HEK293 (cell line): ENCODE measurements around the gene RNF145.
"Not testable (repeated sequence)": the region's sequence is repeated elsewhere in the genome, so short reads cannot be mapped to it uniquely, and the experiment has no call there.

ENCODE experiments used
- CTCF ChIA-PET: fragments of 350-600 bp; formaldehyde crosslinking; extraction: SDS; loops from one replicate; lab custom pipeline; 2021; ENCODE audit warnings: antibody characterized with exemption; lab: Yijun Ruan, JAX
- POLR2A ChIA-PET: fragments of 300-600 bp; formaldehyde crosslinking; extraction: SDS; loops from one replicate; lab custom pipeline; 2020; ENCODE audit warnings: antibody characterized with exemption, inconsistent platforms; lab: Yijun Ruan, JAX
- H3K27ac ChIP-seq: fragments of 200-500 bp; sonication (Bioruptor generic); 2 replicates; pipeline ENCODE4 v1.5.1; 2014; ENCODE audit warnings: low read depth, low read length, control low read depth, inconsistent platforms; ENCODE audit errors: extremely low read depth
- H3K36me3 ChIP-seq, 2 experiments: fragments of 200-500 bp in 1 of 2; sonication (Bioruptor generic) in 1 of 2; 1 replicate in 1 of 2; 2 replicates in 1 of 2; pipeline ENCODE4 v1.5.1; 2014 to 2017; ENCODE audit warnings: inconsistent platforms in 2 of 2, low read length in 2 of 2; ENCODE audit not compliant: control insufficient read depth in 2 of 2, insufficient read depth in 1 of 2
- H3K4me1 ChIP-seq: fragments of 200-500 bp; sonication (Bioruptor generic); 2 replicates; pipeline ENCODE4 v1.5.1; 2014; ENCODE audit warnings: mild to moderate bottlenecking, low read length, inconsistent platforms; ENCODE audit not compliant: control insufficient read depth, insufficient read depth
- H3K4me3 ChIP-seq: 2 replicates; pipeline ENCODE4 v1.5.1; 2011; ENCODE audit warnings: low read depth, mild to moderate bottlenecking, control low read depth, low read length, moderate library complexity
- H3K9me3 ChIP-seq: fragments of 200-500 bp; sonication (Bioruptor generic); 2 replicates; pipeline ENCODE4 v1.5.1; 2014; ENCODE audit warnings: low read depth, low read length, inconsistent platforms; ENCODE audit not compliant: control insufficient read depth, insufficient read depth
- IKZF3 ChIP-seq: fragments of 450-650 bp; IDR thresholded peaks from 2 replicates; pipeline ENCODE4 v1.5.0; 2018; ENCODE audit warnings: missing biosample characterization, mild to moderate bottlenecking, missing genetic modification characterization, moderate library complexity
- KLF9 ChIP-seq: fragments of 450-650 bp; formaldehyde crosslinking; IDR thresholded peaks from 2 replicates; pipeline ENCODE4 v1.5.1; 2016; ENCODE audit warnings: missing biosample characterization, missing genetic modification characterization, low read depth
- PBX3 ChIP-seq: sonication (generic); formaldehyde crosslinking; IDR thresholded peaks from 2 replicates; pipeline ENCODE4 v1.8.1; 2022; ENCODE audit warnings: mild to moderate bottlenecking, moderate library complexity, missing genetic modification reagents
- SP2 ChIP-seq: fragments of 450-650 bp; formaldehyde crosslinking; IDR thresholded peaks from 2 replicates; pipeline ENCODE4 v1.5.1; 2016; ENCODE audit warnings: missing biosample characterization, missing genetic modification characterization
- ZIC2 ChIP-seq: fragments of 450-650 bp; formaldehyde crosslinking; IDR thresholded peaks from 2 replicates; pipeline ENCODE4 v1.5.1; 2016; ENCODE audit warnings: missing biosample characterization, missing genetic modification characterization
- ZNF211 ChIP-seq: fragments of 450-650 bp; formaldehyde crosslinking; IDR thresholded peaks from 2 replicates; pipeline ENCODE4 v1.5.1; 2016; ENCODE audit warnings: low read depth, missing biosample characterization, missing genetic modification characterization
- ZNF239 ChIP-seq: fragments of 450-650 bp; formaldehyde crosslinking; IDR thresholded peaks from 2 replicates; pipeline ENCODE4 v1.5.1; 2016; ENCODE audit warnings: missing biosample characterization, missing genetic modification characterization
- ZNF266 ChIP-seq: fragments of 450-650 bp; formaldehyde crosslinking; IDR thresholded peaks from 2 replicates; pipeline ENCODE4 v1.5.1; 2016; ENCODE audit warnings: missing biosample characterization, missing genetic modification characterization, low read depth
- ZNF404 ChIP-seq: fragments of 450-650 bp; formaldehyde crosslinking; IDR thresholded peaks from 2 replicates; pipeline ENCODE4 v1.5.1; 2017; ENCODE audit warnings: missing biosample characterization, missing genetic modification characterization
- ZNF416 ChIP-seq: fragments of 450-650 bp; formaldehyde crosslinking; IDR thresholded peaks from 2 replicates; pipeline ENCODE4 v1.5.1; 2016; ENCODE audit warnings: missing biosample characterization, missing genetic modification characterization
- ZNF513 ChIP-seq: fragments of 450-650 bp; IDR thresholded peaks from 2 replicates; pipeline ENCODE4 v1.5.1; 2018; ENCODE audit warnings: missing biosample characterization, missing genetic modification characterization
- ZNF555 ChIP-seq: fragments of 450-650 bp; formaldehyde crosslinking; conservative IDR thresholded peaks from 2 replicates; pipeline ENCODE4 v1.5.1; 2017; ENCODE audit warnings: missing biosample characterization, mild to moderate bottlenecking, missing genetic modification characterization, inconsistent platforms
- ZNF600 ChIP-seq: fragments of 450-650 bp; formaldehyde crosslinking; IDR thresholded peaks from 2 replicates; pipeline ENCODE4 v1.5.1; 2016; ENCODE audit warnings: missing biosample characterization, missing genetic modification characterization
- ZNF768 ChIP-seq: fragments of 450-650 bp; formaldehyde crosslinking; IDR thresholded peaks from 2 replicates; pipeline ENCODE4 v1.5.1; 2018; ENCODE audit warnings: missing biosample characterization, mild to moderate bottlenecking, missing genetic modification characterization

RNF145 gene

GRCh38 chr5:159120446-159120845 is 88.9 kb downstream of the RNF145 start (continued):
- TF ChIP-seq SP2 (tag by site-specific recombination) (no peak), IKZF3 (tag by site-specific recombination) (no peak), ZNF555 (tag by site-specific recombination) (no peak), ZNF266 (no peak), ZNF768 (tag by site-specific recombination) (no peak)

GRCh38 chr5:159119842-159120241 is 89.5 kb downstream of the RNF145 start:
- CTCF ChIA-PET, result interaction anchor here (1.0 to 1.4 kb wide), 3 partner anchors 11 to 13 kb away, joined by 3 to 4 read pairs (median 4); no protein-coding TSS in a partner anchor
- H3K4me1 ChIP-seq, H3K27ac ChIP-seq, H3K9me3 ChIP-seq, H3K4me3 ChIP-seq, POLR2A ChIA-PET, H3K36me3 ChIP-seq: not testable (repeated sequence)

- CTCF ChIA-PET, result interaction anchor here (1.0 to 1.4 kb wide), 2 partner anchors 12 to 14 kb away, joined by 4 read pairs; no protein-coding TSS in a partner anchor
- POLR2A ChIA-PET, H3K36me3 ChIP-seq, H3K4me3 ChIP-seq, H3K4me1 ChIP-seq, H3K27ac ChIP-seq, H3K9me3 ChIP-seq: not testable (repeated sequence)
These were observed 90.2 kb downstream of the RNF145 start for GRCh38 chr5:159118958-159119659.

- no peaks in the 10 kb centered on the region for H3K4me1 ChIP-seq
- ChIA-PET CTCF (interaction anchor here (0.8 kb wide), 1 partner anchor 939 kb away, joined by 4 read pairs; no protein-coding TSS in a partner anchor), POLR2A (no interaction called here)
- no peak overlapping the region for H3K4me3 ChIP-seq
- no peak overlapping the region for H3K27ac ChIP-seq
- H3K36me3 ChIP-seq, result no peaks in the 10 kb centered on the region
- TF ChIP-seq ZNF416 (tag by site-specific recombination) (no peak), ZNF768 (tag by site-specific recombination) (peak; percentile 57; the same call in 1 of the 2 replicates)
- no peaks in the 10 kb centered on the region for H3K9me3 ChIP-seq
These were observed 95.9 kb downstream of the RNF145 start for GRCh38 chr5:159113405-159113804.

- TF ChIP-seq ZNF416 (tag by site-specific recombination), result no peak
- TF ChIP-seq ZIC2 (tag by site-specific recombination), result no peak
- no peak for TF ChIP-seq ZNF513
- no peak for TF ChIP-seq ZNF239 (tag by site-specific recombination)
- no peak for TF ChIP-seq ZNF600
- TF ChIP-seq IKZF3 (tag by site-specific recombination), result no peak
- TF ChIP-seq KLF9 (tag by site-specific recombination), result no peak
- TF ChIP-seq ZNF404, result no peak
- no peak for TF ChIP-seq PBX3
- no peak for TF ChIP-seq ZNF211
- CTCF ChIA-PET, result interaction anchor here (0.6 to 1.1 kb wide), 4 partner anchors 20 to 1332 kb away, joined by 3 to 5 read pairs (median 4); no protein-coding TSS in a partner anchor
- Histone ChIP-seq H3K9me3 (no peaks in the 10 kb centered on the region), H3K36me3 (no peaks in the 10 kb centered on the region), H3K4me1 (no peaks in the 10 kb centered on the region), H3K27ac (no peak overlapping the region), H3K4me3 (no peak overlapping the region)
- POLR2A ChIA-PET, result no interaction called here
These were observed 96.9 kb downstream of the RNF145 start for GRCh38 chr5:159112436-159112835.
